Activated CD4-positive, alpha-beta T cell treated with anti-CD3 and anti-CD28 coated beads, Interleukin-2, amount 50 U/mL, for 48 hours (primary cell): ENCODE measurements around the gene TMEM100.
"Not testable (repeated sequence)": the region's sequence is repeated elsewhere in the genome, so short reads cannot be mapped to it uniquely, and the experiment has no call there.

Experiments
- DNase-seq, 2 experiments: peaks; one replicate each; pipeline ENCODE4 v3.0.0-alpha.2; 2020

TMEM100 gene

GRCh38 chr17:55683550-55684315 lies 38.9 kb downstream of the TMEM100 start:
- DNase-seq = no peak

GRCh38 chr17:55681342-55681700 lies 41.3 kb downstream of the TMEM100 start:
- no peak for DNase-seq

- DNase-seq = no peak
These were observed 41.9 kb downstream of the TMEM100 start for GRCh38 chr17:55680686-55681341.

GRCh38 chr17:55677446-55677845 lies 45.2 kb downstream of the TMEM100 start:
- DNase-seq = no peak

GRCh38 chr17:55676274-55676673 lies 46.4 kb downstream of the TMEM100 start:
- no peak for DNase-seq

- no peak for DNase-seq
These were observed 48.7 kb downstream of the TMEM100 start for GRCh38 chr17:55673743-55674506.

- DNase-seq = no peak
These were observed 49.8 kb downstream of the TMEM100 start for GRCh38 chr17:55672585-55673501.

- not testable (repeated sequence) for DNase-seq
These were observed 50.7 kb downstream of the TMEM100 start for GRCh38 chr17:55672010-55672409.
